Astrocyte of the spinal cord (primary cell): Measurements from ENCODE around the gene CDK5R2.

ENCODE experiments used
- DNase-seq: peaks from one replicate; pipeline ENCODE4 v3.0.0; 2011; ENCODE audit warnings: low read depth, low spot score
- H3K4me3 ChIP-seq: 2 replicates; pipeline ENCODE4 v1.5.1; 2011; ENCODE audit warnings: low read depth, mild to moderate bottlenecking, low read length, moderate library complexity
- CTCF ChIP-seq: IDR thresholded peaks from 2 replicates; pipeline ENCODE4 v1.5.1; 2012; ENCODE audit warnings: low read depth, mild to moderate bottlenecking, low read length, inconsistent platforms
- in situ Hi-C: cut with HindIII; loops from 2 replicates; pipeline ENCODE4 v1.10.0; 2017; ENCODE audit warnings: low sequenced_read_pairs

CDK5R2 gene

GRCh38 chr2:218990612-218991011, 31.1 kb downstream of the CDK5R2 start:
- DNase-seq: no peak

GRCh38 chr2:218991674-218992168, 32.3 kb downstream of the CDK5R2 start:
- in situ Hi-C loops: no loop called here
- H3K4me3 ChIP-seq: no peak overlapping the region
- no peak for DNase-seq
- no peak for TF ChIP-seq CTCF

More at GRCh38 chr2:218990612-218991011, 31.1 kb downstream of the CDK5R2 start:
- no peak for TF ChIP-seq CTCF
- in situ Hi-C loops: no loop called here
- H3K4me3 ChIP-seq: no peak overlapping the region

- in situ Hi-C loops: no loop called here
- no peak for DNase-seq
- H3K4me3 ChIP-seq: no peak overlapping the region
- TF ChIP-seq CTCF: no peak
Measured at GRCh38 chr2:218992196-218992595, 32.7 kb downstream of the CDK5R2 start.

- DNase-seq: no peak
- no peak overlapping the region for H3K4me3 ChIP-seq
- no peak for TF ChIP-seq CTCF
- in situ Hi-C loops: no loop called here
Measured at GRCh38 chr2:218992703-218993344, 33.4 kb downstream of the CDK5R2 start.

- no peak for TF ChIP-seq CTCF
- no peak for DNase-seq
- no peak within 1 kb of the TSS for H3K4me3 ChIP-seq
- in situ Hi-C loops: no loop called here
Measured at GRCh38 chr2:218993345-218994315, 34.2 kb downstream of the CDK5R2 start, which contains the start of gene CRYBA2. TSS of gene CRYBA2 (minus strand) at chr2:218993422. CDS start at chr2:218993176, 246 bp downstream.

GRCh38 chr2:218995561-218995960, 36.1 kb downstream of the CDK5R2 start:
- no peak overlapping the region for H3K4me3 ChIP-seq
- in situ Hi-C loops: no loop called here
- no peak for TF ChIP-seq CTCF
- no peak for DNase-seq
